HG03469 (cell line): ENCODE results near the gene SPAG6.
"Not testable (repeated sequence)": the region's sequence is repeated elsewhere in the genome, so short reads cannot be mapped to it uniquely, and the experiment has no call there.

Experiments
- ATAC-seq: cut with Tn5 transposase; IDR thresholded peaks from one replicate; pipeline ENCODE4 v1.9.1; 2021; ENCODE audit warnings: mild to moderate bottlenecking, moderate library complexity, moderate number of reproducible peaks; ENCODE audit not compliant: unreplicated experiment

SPAG6 gene

DNA sequence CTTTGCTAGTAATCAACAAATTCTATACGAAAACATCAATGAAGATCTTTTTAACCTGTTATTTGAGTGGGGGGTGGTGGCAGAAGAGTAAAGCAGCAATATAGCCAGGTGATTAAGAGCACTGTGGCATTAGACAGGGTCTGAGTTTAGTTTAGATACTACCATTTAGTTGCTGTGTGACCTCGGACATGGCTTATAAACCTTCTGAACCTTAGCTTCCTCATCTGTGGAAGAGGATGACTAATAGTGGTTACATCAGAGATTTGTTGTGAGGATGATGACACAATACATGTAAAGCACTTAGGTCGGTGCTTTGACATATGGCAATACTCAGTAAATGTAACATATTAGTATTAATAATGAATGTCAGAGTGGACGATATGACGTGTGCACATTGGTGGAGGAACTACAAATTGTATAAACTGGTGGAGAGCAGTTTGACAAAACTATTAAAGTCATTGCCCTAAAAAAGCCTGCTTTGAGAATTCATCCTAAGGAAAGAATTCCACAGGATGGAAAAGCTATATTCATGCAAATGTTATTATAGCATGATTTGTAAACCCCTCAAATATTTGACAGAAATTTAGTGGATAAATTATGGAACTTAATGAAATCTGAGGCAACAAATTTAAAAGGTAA lies 24.3 kb downstream of the SPAG6 start:
- ATAC-seq = peak; percentile 49

DNA sequence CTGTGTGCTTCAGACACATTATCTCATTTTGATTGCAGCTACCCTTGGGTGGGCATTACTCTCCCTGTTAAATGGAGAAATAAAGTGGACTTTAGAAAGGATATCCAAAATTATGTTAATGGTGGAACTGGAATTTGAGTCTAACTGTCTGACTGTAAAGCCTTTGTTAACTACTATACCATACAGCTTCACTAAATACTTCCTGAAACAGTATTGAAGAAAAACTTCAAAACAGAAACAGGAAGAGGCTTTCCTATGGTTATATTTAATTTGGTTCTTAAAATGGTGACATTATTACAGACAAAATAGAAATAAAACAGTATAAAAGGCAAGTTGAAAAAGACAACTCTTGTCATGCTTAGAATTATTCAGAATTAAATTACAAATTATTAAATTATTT lies 25.0 kb downstream of the SPAG6 start:
- ATAC-seq = no peak

DNA sequence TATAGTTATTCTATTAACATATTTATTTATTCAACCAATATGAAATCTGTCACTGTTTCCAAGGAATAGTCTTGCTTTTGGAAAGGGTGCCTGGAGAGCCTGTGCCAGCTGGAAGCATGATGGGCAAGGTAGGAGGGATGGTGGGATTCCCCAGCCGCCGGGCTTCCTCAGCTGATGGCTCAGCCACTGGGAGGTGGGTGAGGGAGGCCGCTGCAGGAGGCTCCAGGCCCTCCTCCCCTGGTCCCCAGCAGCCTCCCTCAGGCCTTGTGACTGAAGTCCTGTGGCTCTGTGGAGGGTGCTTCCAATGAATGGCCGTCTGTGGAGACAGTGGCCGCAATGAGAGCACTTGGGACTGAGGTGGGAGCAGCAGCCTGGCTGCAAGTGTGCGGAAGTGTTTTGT lies 27.0 kb downstream of the SPAG6 start:
- ATAC-seq = no peak

DNA sequence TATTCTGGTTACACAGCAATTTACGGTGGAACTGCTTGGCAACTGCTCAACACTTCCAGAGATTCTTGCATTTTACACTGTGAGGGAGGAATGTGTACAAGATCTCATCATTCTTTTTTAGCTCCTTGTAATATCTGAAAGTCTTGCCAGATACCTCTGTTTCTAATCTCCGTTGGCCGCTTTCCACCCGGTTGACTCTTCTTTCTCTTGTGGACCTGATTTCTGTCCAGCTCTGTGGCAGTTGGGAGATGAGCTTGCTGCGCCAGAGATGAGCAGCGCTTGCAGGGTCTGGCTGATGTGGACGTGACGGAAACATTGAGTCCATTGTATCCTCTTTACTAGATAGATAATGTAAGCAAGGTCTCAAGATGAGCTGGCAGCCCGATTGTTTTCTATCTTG lies 27.6 kb downstream of the SPAG6 start:
- ATAC-seq = no peak

DNA sequence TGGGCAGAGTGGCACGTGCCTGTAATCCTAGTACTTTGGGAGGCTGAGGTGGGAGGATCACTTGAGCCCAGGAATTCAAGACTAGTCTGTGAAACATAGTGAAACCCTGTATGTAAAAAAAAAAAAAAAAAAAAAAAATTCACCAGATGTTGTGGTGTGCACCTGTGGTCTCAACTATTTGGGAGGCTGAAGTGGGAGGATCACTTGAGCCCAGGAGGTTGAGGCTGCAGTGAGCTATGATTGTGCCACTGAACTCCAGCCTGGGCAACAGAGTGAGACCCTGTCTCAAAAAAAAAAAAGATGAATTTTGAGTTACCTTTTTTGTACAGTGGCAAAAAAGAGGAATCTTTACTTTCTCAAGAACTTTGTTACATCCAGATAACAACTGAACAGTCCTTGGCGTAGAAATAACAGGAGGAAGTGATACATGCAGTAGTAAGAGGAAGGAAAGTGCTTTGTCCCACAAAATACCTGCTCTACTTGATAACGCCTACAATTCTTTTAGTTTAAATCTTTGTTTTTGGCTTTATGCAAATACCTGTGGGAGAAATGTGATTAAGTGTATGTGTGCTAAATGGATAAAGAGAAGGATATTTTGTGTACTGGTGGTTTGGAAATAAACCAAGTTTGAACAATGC lies 29.3 kb downstream of the SPAG6 start:
- ATAC-seq = no peak

DNA sequence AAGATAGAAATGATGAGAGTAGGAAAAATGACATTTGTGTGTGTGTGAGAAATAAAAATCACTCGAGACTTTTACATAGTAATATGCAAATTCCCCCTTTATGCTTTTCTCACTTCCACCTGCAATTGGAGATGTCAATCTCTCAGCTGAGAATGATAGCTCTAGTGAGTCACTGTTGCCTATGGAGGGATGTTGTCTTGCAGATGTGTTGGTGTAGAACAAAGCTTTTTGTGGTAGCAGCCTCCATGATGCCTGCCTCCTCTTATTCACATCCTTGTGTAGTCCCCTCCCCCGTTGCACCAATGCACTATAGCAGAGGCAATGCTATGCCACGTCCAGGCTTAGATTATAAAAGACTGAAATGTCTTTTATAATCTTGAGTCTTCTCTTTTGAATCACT lies 33.8 kb downstream of the SPAG6 start:
- ATAC-seq = peak; percentile 38

DNA sequence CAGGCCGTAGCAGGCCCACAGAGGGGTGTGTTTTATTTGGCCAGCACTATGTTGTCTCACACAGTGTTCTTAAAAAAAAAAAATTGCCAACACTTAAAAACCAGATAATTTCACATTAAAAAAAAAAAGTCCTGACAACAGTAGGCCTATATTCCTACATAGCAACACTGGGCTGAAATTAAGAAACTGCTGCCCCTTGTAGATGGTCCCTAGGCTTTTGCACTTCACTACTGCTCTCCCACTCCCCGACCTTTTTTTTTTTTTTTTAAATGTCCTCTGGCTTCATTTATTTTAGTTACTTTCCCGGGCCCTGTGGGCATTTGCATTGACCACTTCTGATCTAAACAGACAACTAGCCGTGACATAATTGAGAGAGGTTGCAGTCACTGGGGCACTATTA lies 36.0 kb downstream of the SPAG6 start:
- ATAC-seq = no peak

DNA sequence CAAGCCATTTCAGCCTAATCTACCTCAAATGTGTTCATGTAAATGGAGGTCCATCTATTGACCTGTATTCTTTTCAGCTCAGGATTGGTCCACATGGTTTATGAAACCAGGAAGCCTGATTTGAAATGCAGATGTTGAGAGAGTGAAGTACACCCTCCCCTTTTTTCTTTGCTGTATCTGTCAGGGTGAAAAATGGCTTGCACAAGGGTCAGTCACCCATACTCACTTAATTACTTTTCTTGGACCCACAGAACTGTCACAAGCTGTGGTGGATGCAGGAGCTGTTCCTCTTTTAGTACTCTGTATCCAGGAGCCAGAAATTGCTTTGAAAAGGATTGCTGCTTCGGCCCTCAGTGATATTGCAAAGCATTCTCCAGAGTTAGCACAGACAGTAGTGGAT lies 41.2 kb downstream of the SPAG6 start:
- ATAC-seq = no peak

DNA sequence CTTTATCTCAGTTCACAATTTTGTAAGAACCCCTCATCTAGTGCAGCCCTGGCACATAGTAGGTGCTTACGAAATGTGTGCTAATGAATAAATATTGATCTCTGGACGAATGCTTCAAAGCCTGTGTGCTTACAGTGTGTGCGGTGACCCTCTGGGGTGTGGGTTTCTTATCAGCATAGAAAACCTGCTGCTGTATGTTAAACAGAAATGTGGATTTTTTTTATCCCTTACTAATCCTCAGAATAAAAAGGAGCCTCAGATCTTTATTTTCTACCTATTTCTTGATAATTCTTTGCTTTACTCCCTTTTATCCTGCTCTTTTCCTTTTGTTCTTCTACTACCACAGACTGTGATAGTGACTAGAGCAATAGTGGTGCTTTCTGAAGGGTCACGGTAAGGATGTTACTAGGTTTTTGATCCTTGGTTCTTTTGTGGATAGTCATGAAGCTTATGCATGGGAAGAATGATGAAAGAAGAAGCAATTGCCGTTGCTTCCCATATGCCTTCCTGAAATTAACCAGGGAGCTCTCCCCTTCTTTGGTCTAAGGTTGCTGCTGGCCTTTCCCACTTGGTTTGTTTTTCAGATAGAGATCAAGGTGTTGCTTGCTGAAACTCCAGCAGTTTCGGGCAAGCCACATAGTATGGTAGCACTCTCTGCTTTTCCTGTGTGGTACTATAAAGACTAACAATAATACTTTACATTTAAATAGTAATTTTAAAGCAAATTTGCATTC lies 44.7 kb downstream of the SPAG6 start:
- no peak for ATAC-seq

DNA sequence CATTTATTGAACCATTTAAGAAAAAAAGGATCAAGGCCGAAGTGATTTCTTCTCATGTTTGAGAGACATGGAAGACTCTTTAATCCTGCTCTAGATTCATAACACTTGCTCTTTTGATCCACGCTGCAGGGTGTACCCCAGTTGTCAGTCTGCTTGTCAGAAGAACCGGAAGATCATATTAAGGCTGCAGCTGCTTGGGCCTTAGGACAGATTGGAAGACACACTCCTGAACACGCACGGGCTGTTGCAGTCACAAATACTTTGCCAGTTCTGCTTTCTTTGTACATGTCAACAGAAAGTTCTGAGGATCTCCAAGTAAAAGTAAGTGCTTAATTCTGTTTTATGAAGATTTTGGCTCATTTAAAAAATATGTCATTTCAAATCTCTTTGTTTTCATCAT lies 46.3 kb downstream of the SPAG6 start:
- ATAC-seq = no peak

DNA sequence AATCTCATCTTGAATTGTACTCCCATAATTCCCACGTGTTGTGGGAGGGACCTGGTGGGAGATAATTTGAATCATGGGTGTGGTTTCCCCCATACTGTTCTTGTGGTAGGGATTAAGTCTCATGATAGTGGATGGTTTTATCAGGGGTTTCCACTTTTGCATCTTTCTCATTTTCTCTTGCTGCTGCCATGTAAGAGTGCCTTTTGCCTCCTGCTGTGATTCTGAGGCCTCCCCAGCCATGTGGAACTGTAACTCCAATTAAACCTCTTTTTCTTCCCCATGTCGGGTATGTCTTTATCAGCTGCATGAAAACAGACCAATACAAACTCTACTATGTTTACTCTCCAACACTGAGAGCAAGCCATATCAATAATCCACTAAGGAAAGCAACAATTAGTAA lies 50.9 kb downstream of the SPAG6 start:
- not testable (repeated sequence) for ATAC-seq

DNA sequence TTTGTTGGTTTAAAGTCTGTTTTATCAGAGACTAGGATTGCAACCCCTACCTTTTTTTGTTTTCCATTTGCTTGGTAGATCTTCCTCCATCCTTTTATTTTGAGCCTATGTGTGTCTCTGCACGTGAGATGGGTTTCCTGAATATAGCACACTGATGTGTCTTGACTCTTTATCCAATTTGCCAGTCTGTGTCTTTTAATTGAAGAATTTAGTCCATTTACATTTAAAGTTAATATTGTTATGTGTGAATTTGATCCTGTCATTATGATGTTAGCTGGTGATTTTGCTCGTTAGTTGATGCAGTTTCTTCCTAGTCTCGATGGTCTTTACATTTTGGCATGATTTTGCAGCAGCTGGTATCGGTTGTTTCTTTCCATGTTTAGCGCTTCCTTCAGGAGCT lies 61.6 kb downstream of the SPAG6 start:
- not testable (repeated sequence) for ATAC-seq

DNA sequence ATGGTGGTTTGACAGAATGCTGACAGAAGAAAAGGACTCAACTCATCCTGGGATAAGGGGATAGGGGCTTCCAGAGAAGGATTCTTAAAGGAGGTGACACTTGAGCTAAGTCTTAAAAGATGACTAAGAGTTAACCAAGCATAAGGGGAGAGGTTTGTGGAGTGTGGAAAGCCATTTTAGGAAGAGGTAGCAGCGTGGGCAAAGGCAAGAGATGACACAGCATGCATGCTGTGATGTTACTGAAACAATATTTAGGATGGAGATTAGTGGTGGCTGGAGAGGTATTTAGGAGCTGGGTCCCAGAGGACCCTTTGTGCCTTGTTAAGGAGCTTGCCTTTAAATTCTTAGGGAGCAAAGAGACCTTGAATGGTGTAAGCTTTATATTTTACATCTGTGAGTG lies 65.1 kb downstream of the SPAG6 start:
- no peak for ATAC-seq

DNA sequence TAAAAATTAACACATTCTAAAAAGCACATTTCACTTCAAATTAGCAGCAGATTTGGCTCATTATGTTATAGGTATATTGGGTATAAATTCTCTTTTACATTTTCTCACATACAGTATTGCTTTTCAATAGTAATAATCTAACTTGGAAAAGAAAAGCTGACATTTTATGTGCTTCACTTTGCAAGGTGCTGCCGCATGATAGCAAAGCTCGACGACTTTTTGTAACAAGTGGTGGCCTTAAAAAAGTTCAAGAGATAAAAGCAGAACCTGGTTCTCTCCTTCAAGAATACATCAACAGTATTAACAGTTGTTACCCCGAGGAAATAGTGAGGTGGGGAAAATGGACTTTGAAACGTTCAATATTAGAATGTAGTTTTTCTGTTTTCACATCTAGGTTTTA lies 65.5 kb downstream of the SPAG6 start:
- ATAC-seq = no peak

DNA sequence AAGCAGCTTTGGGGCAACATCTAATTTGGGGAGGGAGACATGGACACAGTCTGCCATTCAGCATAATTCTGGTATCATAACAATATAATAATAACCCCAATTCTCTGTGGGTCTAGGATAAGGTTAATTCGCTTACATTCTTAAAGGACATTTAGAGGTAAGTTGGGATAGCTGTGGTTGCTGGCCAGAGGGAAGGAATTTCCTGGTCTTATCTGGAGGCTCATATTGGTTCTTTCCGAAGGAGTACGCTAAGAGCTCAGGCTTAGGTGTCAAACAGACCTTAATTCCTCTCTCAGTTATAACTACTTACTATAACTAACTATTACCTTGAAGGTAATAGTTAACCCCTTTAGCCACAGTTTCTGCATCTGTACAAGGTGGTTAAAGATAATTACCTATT lies 68.8 kb downstream of the SPAG6 start:
- no peak for ATAC-seq

DNA sequence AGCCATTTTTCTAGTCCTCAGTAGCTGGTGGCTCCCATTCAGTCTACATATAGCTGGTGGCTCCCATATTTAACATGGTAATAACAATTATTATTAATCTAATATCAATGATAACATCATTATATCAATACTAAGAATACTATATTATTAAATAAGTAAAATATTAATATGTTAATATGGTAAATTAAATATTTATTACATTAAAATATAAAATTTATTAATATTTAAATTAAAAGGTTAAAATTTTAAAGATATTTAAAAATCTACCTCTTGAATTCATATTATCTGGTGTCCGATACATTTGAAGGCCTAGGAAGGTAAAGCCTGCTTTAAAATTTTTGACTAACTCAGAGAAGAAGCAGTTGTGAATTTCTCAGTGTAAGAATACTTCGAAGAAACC lies 69.8 kb downstream of the SPAG6 start:
- no peak for ATAC-seq

DNA sequence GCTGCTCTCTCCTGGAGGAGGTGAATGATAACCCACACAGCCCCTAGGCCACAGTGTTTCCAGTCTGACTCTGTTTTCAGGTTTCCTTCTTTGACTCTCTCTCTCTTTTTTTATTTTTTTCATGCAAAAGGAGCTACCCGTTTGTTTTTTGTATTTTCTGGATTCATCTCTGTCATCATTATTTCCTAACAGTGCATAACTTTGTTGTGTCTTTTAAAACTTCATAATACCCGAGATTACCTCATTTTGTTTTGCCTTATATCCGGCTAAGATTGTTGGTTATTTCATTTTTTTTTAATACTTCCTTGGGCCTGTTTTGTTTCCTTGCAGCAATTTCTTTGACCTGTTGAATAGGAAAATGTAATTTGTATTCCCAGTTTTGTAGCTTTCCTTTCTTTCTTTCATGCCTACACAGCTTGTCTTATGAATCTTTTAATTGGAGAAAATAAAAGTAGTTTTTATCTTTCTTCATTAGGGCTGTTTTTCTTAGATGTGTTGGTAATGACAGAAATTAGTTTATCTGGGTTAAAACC lies 72.5 kb downstream of the SPAG6 start:
- no peak for ATAC-seq

DNA sequence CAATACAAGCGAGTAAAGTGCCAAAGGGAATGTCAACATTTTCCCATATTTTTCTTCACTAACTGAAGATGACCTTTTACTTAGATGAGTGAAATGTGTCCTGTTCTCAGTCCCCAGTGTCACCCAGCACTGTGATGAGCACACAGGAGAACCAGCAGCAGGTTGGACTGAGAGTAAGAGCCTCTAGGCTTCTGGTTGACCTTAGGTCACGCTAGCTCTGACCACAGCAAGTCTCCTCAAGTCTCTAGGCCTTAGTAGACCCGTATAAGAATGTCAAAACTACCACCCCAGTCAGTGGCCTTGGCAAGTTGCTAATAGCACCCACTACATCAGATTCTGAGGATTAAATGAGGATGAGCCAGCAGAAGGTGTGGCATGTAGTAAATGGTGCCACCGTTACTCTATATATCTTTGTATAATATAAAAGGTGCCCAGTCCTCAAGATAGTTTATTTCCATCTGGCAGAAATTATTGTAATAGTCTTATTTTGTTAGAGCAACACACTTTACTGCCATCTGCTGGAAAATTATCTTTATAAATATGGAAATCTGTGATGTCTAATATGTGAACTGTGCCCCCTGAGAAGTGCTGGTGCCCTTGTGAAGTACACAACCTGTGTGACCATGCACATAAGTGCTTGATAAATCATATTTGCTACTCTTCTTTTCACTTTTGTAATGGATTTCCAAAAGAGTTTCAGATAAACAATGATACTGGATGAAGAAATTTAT lies 75.7 kb downstream of the SPAG6 start:
- no peak for ATAC-seq

DNA sequence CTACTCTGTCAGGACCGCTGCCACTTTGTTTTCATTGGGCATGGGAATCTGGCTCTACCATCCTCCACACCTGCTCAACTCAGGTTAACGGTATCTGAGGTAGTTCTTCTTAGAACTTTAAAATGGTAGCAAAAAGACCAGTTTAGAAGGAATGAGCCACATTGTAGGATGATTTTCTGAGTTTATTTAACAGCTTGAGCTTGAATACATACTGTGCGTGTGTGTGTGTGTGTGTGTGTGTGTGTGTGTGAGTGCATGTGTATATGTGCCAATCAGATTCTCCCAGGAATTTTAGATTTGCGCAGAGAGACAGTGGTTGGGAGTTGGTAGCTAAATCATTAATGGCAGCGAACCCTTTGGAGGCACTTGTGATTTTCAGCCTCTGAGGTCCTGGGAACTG lies 81.4 kb downstream of the SPAG6 start:
- ATAC-seq = no peak

DNA sequence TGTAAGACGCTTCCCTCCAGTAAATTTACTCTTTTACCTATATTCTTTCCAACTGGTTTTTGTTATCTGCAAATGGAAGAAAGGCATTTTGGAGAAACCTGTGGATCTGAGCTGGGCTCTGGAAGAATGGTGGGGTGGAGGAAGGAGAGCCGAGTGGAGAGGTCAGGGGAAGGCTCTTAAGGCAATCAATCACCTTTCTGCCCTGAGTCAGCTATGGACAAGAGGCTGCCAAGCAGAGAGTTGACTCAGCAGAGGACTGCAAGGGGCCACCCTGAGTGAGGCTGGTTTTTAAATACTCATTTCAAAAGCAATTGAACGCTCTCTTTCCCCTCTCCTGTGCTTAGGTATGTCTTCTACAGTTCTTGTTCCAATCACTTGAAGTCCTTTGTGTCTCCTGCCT lies 81.8 kb downstream of the SPAG6 start:
- ATAC-seq = no peak

DNA sequence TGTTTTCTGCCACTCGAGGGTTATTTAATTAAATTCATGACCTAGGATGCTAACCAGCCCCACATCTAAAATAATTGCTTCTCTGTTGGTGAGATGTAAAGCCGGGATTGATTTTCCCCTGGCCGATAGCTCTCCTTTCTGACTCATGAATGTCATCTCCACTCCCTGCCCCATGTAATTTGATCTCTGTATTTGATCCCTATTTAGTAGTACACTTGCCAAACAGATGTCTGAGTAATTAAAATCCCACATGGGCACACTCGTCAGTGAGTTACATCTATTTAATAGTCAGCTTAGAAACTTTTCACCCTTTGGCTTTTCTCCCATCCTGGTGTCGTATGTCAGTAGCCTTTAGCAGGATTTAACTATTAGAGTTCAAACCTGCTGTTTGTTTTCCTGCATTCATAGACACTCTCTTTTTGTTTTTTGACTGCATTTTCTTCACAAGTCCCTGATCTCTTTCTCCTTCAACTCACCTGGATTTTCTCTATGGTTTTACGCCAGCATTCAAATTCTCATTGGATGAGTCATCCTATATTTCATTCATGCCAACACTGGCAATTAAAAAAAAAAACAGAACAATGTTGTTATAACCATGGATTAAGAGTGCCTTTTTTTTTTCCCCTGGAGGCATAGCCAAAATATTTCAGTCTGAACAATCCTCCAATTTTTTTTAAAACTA lies 82.7 kb downstream of the SPAG6 start:
- no peak for ATAC-seq
